T follicular helper cell (primary cell): ENCODE data around the gene EFR3B.
"Not testable (repeated sequence)": the region's sequence is repeated elsewhere in the genome, so short reads cannot be mapped to it uniquely, and the experiment has no call there.

Source experiments
- DNase-seq: peaks from one replicate; pipeline ENCODE4 v3.0.0-alpha.2; 2020; ENCODE audit warnings: low read depth

Gene EFR3B

GRCh38 chr2:25105336-25106085 is 63.6 kb downstream of the EFR3B start:
- DNase-seq: no peak

GRCh38 chr2:25109822-25110221 is 67.9 kb downstream of the EFR3B start:
- DNase-seq: no peak

- DNase-seq: no peak
These were observed 70.2 kb downstream of the EFR3B start for GRCh38 chr2:25112113-25112512.

- DNase-seq: no peak
These were observed 73.5 kb downstream of the EFR3B start for GRCh38 chr2:25115249-25115883.

GRCh38 chr2:25115902-25116301 is 74.0 kb downstream of the EFR3B start:
- DNase-seq: no peak

- DNase-seq: no peak
These were observed 75.1 kb downstream of the EFR3B start for GRCh38 chr2:25116956-25117355.

GRCh38 chr2:25119263-25119662 is 77.4 kb downstream of the EFR3B start:
- DNase-seq: no peak

- no peak for DNase-seq
These were observed 80.5 kb downstream of the EFR3B start for GRCh38 chr2:25122367-25122766.

GRCh38 chr2:25123682-25124081 is 81.8 kb downstream of the EFR3B start:
- no peak for DNase-seq

GRCh38 chr2:25125189-25125588 is 83.3 kb downstream of the EFR3B start:
- no peak for DNase-seq

GRCh38 chr2:25125976-25126375 is 84.1 kb downstream of the EFR3B start:
- DNase-seq: no peak

- not testable (repeated sequence) for DNase-seq
These were observed 85.2 kb downstream of the EFR3B start for GRCh38 chr2:25127071-25127470.

GRCh38 chr2:25127646-25128045 is 85.8 kb downstream of the EFR3B start:
- no peak for DNase-seq

- no peak for DNase-seq
These were observed 88.1 kb downstream of the EFR3B start for GRCh38 chr2:25129901-25130520.

- DNase-seq: no peak
These were observed 89.3 kb downstream of the EFR3B start for GRCh38 chr2:25131253-25131566.

- DNase-seq: no peak
These were observed 89.9 kb downstream of the EFR3B start for GRCh38 chr2:25131567-25132298.

GRCh38 chr2:25132299-25132635 is 90.4 kb downstream of the EFR3B start:
- no peak for DNase-seq

GRCh38 chr2:25132693-25133092 is 90.8 kb downstream of the EFR3B start:
- no peak for DNase-seq

GRCh38 chr2:25140535-25140934 is 98.7 kb downstream of the EFR3B start:
- DNase-seq: not testable (repeated sequence)

- DNase-seq: no peak
These were observed 99.2 kb downstream of the EFR3B start for GRCh38 chr2:25141120-25141519.

GRCh38 chr2:25145803-25146202 is 103.9 kb downstream of the EFR3B start:
- no peak for DNase-seq

GRCh38 chr2:25146896-25147295 is 105.0 kb downstream of the EFR3B start:
- no peak for DNase-seq

GRCh38 chr2:25149646-25150045 is 107.8 kb downstream of the EFR3B start:
- DNase-seq: no peak
